Measurements from ENCODE around the gene OGFR.

OGFR gene

DNA sequence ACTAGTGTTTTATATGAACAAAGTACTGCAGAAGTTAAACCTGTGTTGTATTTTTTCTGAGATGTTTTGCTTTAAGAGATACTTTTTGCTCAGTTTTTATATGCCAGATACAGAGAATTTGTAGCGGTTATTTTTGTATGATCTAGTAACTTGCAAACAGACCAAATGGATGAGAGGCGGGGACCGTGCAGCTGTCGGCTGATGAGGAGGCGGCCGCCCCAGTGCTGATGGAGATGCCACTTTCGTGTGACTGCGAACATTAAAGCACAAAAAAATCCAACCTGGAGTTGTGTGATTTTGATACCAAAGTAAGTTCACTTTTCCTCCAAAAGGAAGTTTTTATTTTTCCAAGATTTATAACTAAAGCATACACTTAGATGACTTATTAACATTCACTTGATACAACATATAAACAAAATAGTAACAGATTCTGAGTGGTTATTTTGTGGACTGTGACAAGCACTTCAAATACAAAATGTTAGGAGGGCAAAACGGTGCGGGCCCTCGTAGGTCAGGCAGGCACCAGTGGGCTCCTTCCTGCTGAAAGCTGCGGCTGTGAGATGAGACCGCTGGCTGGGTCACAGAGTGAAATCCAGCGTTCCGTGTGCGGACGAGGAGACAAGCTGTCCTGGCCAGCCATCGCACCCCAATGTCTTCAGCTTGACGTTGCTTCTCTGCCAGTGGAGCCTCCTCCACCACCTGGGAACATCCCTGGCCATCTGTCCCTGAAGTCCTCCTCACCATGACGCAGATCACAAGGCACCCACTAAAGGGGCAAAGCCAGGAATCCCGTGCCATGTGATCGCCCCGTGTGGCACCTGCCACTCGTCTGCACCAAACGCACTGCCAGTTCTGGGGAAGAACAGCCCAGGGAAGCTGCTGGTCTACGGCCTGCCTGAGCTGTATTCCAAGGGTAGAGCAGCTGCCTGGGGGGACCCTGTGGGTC is 4.0 kb upstream of the OGFR start:
- TF ChIP-seq, protein P1, sequence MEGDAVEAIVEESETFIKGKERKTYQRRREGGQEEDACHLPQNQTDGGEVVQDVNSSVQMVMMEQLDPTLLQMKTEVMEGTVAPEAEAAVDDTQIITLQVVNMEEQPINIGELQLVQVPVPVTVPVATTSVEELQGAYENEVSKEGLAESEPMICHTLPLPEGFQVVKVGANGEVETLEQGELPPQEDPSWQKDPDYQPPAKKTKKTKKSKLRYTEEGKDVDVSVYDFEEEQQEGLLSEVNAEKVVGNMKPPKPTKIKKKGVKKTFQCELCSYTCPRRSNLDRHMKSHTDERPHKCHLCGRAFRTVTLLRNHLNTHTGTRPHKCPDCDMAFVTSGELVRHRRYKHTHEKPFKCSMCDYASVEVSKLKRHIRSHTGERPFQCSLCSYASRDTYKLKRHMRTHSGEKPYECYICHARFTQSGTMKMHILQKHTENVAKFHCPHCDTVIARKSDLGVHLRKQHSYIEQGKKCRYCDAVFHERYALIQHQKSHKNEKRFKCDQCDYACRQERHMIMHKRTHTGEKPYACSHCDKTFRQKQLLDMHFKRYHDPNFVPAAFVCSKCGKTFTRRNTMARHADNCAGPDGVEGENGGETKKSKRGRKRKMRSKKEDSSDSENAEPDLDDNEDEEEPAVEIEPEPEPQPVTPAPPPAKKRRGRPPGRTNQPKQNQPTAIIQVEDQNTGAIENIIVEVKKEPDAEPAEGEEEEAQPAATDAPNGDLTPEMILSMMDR (IDR thresholded peaks at IDR 0.05; ENCODE audit: insufficient read depth, low read length, poor library complexity, severe bottlenecking) = no peak
- Histone ChIP-seq H3K36me3 (ENCODE audit: control insufficient read depth, insufficient read depth, low read length) (peaks cover 15% of the 10 kb centered on the region), H3K27me3 (replicated peaks; ENCODE audit: control insufficient read depth, insufficient read depth, low read length) (no peaks in the 10 kb centered on the region), H3K4me3 (replicated peaks; ENCODE audit: low read depth, low read length) (no peak overlapping the region)
- no peak for DNase-seq (ENCODE audit: extremely low read depth, insufficient read length)

DNA sequence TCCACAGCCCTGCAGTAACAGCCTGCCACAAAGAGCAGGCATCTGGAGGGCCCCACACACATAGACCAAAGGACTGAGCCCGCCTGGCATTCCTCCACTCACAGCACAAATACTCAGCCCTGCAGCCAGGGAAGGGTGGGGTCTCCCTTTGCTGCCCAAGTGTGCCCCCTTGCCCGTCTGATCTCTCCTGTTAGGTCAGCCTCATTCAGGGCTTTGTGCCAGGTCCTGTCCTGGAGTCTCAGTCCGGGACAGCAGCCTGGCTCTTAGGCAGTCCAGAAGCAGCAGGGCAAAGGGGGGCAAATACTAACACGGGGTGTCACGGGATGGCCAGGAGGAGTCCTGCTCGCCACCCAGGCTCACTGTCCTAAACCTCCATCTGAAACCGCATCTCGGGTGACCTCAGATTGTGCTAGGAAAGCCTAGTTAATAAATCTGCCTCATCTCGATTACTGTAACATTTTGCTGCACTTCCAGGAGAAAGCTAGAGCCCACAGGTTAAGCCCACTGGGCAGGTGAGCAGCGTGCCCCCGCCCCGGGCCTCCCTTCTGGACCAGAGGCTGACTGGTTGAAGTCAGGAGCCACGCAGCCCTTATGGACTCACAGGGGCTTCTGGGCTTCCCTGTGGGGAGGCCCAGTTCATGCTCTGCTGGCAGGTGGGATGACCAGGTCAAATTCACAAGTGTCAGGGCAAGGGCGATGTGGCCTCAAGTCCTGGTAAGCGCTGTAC is 3.2 kb upstream of the OGFR start:
- no peak overlapping the region for H3K4me3 ChIP-seq (replicated peaks; ENCODE audit: low read depth, low read length)
- DNase-seq (ENCODE audit: extremely low read depth, insufficient read length) = no peak
- TF ChIP-seq, protein P1 (IDR thresholded peaks at IDR 0.05; ENCODE audit: insufficient read depth, low read length, poor library complexity, severe bottlenecking) = no peak
- no peaks in the 10 kb centered on the region for H3K27me3 ChIP-seq (replicated peaks; ENCODE audit: control insufficient read depth, insufficient read depth, low read length)
- peaks cover 15% of the 10 kb centered on the region for H3K36me3 ChIP-seq (ENCODE audit: control insufficient read depth, insufficient read depth, low read length)

DNA sequence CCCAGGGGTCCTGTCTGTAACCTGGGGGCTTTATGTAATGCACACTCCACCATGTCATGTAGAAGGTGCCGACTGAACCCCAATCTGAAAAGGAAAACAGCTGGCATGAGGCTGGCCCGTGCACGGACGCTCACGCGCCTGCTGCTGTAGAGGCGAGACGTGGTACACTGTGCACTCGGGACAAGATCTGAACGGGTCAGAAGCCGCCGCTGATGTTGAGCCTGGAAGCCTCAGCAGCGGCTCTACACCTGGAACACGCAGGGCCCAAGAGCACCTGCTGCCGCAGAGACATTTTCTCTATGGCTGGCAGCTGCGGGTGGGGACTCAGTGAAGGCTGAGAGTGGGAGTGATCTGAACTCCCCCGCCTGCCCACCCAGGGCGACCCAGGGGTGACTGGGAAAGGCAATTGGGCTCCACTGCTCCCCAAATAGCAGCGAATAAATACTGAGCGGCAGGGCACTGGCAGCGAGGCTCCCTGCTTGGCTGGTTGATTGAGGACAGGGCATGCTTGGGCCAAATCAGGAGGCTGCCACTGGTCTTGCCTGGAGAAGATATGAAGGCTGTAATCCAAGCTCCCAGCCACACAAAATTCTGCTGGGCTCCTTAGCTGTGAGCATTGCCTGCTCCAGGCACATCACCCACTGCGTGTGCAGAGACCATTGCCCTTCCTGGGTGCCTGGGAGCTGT is 2.5 kb upstream of the OGFR start:
- no peak overlapping the region for H3K4me3 ChIP-seq (replicated peaks; ENCODE audit: low read depth, low read length)
- TF ChIP-seq, protein P1 (IDR thresholded peaks at IDR 0.05; ENCODE audit: insufficient read depth, low read length, poor library complexity, severe bottlenecking) = no peak
- no peak for DNase-seq (ENCODE audit: extremely low read depth, insufficient read length)
- peaks cover 15% of the 10 kb centered on the region for H3K36me3 ChIP-seq (ENCODE audit: control insufficient read depth, insufficient read depth, low read length)
- H3K27me3 ChIP-seq (replicated peaks; ENCODE audit: control insufficient read depth, insufficient read depth, low read length) = no peaks in the 10 kb centered on the region

DNA sequence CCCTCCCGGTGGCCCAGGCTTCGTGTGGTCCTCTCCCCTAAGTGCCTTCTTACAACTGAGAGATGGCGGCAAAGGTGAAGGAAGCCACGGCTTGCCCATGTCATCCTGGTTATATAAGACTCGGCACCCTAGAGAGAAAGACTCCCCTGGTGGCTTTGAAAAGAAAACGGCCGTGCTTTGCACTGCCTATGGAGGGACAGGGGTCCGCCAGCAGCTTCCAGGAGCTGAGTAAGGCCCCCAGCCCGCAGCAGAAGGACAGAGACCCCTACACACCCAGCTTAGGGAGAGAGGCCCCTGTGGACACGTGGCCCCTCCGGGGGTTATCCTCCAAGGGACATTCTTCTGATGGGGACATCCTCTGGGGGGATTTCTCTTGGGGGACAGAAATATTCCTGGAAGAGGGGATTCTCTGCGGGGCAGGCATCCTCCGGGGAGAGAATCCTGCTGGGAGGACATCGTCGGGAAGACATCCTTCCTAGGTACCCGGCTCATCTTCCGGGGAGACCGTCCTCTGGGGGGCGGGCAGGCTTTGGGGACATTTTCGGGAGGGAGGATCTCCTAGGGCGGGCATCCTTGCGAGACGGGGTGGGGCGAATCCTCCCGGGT is 511 bp upstream of the OGFR start:
- Histone ChIP-seq H3K4me3 (replicated peaks; ENCODE audit: low read depth, low read length) (peak overlapping the region; percentile 93), H3K36me3 (ENCODE audit: control insufficient read depth, insufficient read depth, low read length) (peaks cover 18% of the 10 kb centered on the region), H3K27me3 (replicated peaks; ENCODE audit: control insufficient read depth, insufficient read depth, low read length) (no peaks in the 10 kb centered on the region)
- TF ChIP-seq, protein P1 (IDR thresholded peaks at IDR 0.05; ENCODE audit: insufficient read depth, low read length, poor library complexity, severe bottlenecking) = peak; percentile 22
- no peak for DNase-seq (ENCODE audit: extremely low read depth, insufficient read length)

DNA sequence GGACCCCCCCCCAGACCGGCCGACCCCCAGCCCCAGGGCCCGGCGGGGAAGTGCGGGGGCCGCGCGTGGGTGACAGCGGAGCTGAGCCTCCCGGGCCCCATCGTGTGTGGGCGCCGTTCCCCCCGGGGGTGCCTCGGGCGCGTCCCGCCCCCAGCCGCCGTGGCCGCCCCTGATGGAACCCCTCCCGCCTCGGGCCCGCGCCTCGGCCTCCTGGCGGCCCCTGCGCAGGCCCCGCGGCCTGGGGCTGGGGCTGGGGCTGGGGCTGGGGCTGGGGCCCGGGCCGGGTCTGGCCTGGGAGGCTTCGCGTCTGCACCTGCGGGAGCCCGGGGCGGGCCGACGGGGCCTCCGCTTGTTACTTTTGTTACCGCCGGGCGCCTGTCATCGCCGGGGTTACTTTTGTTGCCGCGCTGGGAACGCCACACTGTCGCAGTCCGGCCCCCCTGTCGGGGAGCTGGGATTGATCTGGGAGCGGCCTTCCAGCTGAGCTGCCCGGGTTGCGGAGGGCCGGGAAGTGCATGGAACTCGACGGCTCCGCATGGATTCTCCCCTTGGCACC is 598 bp downstream of the OGFR start:
- no peak for DNase-seq (ENCODE audit: extremely low read depth, insufficient read length)
- TF ChIP-seq, protein P1 (IDR thresholded peaks at IDR 0.05; ENCODE audit: insufficient read depth, low read length, poor library complexity, severe bottlenecking) = no peak
- Histone ChIP-seq H3K27me3 (replicated peaks; ENCODE audit: control insufficient read depth, insufficient read depth, low read length) (no peaks in the 10 kb centered on the region), H3K36me3 (ENCODE audit: control insufficient read depth, insufficient read depth, low read length) (peaks cover 21% of the 10 kb centered on the region), H3K4me3 (replicated peaks; ENCODE audit: low read depth, low read length) (peak overlapping the region; percentile 93)
